HCEC 1CT (cell line): Measurements from ENCODE around the gene SLC27A3.
"Not testable (repeated sequence)": the region's sequence is repeated elsewhere in the genome, so short reads cannot be mapped to it uniquely, and the experiment has no call there.

Source experiments
- DNase-seq: peaks from one replicate; pipeline ENCODE4 v3.0.0-alpha.2; 2017

The SLC27A3 gene

DNA sequence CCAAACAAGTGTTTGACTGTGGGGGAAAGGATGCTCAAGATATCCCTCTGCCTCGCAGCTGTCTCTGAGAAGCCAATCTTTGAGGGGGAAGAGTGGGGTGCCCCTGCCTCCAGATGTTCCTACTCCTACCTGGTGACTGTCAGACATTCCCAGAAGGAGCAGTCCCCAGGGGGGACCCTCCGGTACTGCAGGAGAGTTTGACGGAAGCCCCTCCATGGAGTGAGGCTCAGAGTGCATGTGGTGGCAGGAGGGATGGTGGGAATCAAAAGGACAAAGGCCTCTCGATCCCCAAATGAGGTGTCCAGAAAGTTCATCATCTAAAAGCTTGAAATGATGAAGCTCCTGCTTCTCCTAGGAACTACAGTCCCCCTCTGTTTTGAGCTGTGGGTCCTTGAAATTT, 5.3 kb downstream of the SLC27A3 start:
- no peak for DNase-seq

DNA sequence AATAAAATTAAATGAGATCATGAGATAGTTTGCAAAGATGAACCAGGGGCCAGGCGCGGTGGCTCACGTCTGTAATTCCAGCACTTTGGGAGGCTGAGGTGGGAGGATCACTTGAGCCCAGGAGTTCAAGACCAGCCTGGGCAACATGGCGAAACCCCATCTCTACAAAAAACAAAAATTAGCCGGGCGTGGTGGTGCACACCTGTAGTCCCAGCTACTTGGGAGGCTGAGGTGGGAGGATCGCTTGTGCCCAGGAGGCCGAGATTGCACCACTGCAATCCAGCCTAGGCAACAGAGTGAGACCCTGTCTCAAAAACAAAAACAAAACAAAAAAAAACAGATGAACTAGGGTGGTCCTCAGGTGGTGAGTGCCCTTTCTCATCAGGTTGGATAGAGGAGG, 7.4 kb downstream of the SLC27A3 start:
- DNase-seq: not testable (repeated sequence)

- peak; percentile 90 for DNase-seq
These were observed 8.3 kb downstream of the SLC27A3 start for GRCh38 chr1:153783233-153784190.

DNA sequence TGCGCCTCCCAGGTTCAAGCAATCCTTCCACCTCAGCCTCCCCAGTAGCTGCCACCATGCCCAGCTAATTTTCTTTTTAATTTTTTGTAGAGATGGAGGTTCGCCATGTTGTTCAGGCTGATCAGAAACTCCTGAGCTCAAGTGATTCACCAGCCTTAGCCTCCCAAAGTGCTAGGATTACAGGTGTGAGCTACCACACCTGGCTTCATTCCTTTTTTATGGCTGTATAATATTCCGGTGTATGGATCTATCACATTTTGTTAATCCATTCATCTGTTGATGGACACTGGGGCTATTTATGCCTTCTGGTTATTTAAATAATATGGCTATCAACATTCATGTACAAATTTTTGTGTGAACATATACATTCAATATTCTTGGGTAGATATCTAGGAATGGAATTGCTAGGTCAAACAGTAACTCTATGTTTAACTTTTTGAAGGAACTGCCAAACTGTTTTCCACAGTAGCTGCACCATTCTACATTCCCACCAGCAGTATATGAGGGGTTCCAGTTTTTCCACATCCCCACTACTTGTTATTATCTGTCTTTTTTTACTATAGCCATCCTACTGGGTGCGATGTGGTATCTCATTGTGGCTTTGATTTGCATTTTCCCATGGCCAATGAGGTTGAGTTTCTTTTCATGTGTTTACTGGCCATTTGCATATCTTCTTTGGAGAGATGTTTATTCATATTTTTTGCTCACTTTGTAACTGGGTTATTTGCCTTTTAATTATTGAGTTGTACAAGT, 11.0 kb downstream of the SLC27A3 start:
- no peak for DNase-seq

- no peak for DNase-seq
These were observed 14.3 kb downstream of the SLC27A3 start for GRCh38 chr1:153789478-153790034.

DNA sequence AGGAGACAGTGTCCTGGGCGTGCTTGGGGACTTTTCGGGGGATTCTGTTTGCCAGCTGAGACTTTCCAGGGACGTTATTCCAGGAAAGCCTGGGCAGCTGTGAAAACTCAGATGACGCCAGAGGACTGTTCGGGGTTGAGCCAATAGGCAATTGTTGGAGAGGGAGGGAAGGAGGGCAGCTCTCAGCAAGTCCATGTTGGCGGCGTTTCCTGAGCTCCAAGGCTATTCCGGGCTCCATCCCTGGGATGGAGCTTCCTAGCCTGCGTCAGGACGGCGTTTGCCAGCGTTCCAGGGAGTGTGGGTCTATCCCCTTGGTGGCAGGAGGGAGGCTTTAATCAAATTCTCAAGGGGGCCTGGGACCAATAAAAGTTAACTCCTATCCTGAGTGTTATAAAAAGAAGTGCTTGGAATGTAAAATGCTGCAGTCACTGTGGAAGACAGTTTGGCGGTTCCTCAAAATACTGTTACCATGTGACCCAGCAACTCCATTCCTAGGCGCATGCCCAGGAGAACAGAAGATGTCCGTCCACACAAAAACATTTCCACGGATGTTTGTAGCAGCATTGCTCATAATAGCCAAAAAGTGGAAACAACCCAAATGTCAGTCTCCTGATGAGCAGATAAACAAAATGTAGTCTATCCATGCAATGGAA, 15.2 kb downstream of the SLC27A3 start:
- DNase-seq: peak; percentile 83

DNA sequence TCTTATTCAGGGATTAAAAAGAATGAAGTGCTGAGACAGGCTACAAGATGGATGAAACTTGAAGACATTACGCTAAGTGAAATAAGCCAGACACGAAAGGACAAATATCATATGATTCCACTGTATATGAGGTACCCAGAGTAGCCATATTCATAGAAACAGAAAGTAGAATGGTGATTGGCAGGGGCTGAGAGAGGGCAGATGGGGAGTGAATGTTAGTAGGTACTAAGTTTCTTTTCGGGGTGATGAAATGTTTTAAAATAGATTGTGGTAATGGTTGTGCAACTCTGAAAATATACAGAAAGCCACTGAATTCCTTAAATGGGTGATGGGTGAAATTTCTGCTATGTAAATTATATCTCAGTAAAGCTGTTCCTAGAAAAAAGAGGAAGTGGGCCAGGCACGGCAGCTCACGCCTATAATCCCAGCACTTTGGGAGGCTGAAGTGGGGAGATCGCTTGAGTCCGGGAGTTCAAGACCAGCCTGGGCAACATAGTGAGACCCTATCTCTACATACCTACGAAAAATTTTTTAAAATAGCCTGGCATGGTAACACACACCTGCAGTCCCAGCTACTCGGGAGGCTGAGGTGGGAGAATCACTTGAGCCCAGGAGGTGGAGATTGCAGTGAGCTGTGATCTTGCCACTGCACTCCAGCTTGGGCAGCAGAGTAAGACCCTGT, 15.9 kb downstream of the SLC27A3 start:
- peak; percentile 97 for DNase-seq

- DNase-seq: peak; percentile 68
These were observed 16.5 kb downstream of the SLC27A3 start for GRCh38 chr1:153791648-153792253.

GRCh38 chr1:153792631-153793041, 17.4 kb downstream of the SLC27A3 start:
- DNase-seq: no peak

GRCh38 chr1:153793261-153793972, 18.2 kb downstream of the SLC27A3 start:
- no peak for DNase-seq

- DNase-seq: no peak
These were observed 18.9 kb downstream of the SLC27A3 start for GRCh38 chr1:153793973-153794615.

- no peak for DNase-seq
These were observed 19.6 kb downstream of the SLC27A3 start for GRCh38 chr1:153794624-153795329.

- no peak for DNase-seq
These were observed 20.2 kb downstream of the SLC27A3 start for GRCh38 chr1:153795330-153795837.

DNA sequence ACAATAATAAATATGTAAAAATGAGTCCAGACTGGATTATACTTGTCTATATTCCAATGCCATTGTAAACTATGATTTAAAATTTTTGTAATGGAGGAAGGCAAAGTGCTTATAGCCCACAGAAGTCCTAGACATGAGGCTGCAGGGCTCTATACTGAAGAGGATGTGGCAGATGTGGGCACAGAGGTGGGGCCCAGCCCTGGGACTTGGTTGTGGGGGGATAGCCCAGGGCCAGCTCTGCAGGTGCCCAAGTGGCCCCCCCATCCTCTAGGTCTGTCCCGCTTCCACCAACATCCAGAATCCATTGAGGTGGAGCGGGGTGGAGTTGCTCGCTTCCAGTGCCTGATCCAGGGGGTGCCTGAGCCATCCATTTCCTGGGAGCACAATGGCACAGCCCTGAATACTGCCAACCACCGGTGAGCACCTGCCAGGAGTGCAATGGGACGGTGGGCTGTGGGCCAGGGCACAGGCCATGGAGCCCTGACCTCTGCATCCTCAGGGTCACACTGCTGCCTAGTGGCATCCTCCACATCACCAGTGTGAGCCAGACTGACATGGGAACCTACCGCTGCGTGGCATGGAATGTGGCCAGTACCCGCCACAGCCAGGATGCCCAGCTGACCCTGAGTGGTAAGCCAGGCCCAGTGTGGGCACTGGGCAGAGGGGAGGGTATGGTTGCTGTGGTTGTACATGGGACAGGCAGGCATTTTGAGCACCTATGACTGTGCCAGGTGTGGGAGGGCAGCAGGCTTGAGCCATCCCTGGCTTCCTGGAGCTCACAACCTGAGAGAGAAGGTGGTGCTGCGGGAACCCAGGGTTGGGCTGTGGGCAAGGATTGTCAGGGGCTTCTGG, 21.0 kb downstream of the SLC27A3 start:
- no peak for DNase-seq

GRCh38 chr1:153796786-153797659, 21.8 kb downstream of the SLC27A3 start:
- DNase-seq: peak; percentile 42

- no peak for DNase-seq
These were observed 23.2 kb downstream of the SLC27A3 start for GRCh38 chr1:153798468-153798780.

GRCh38 chr1:153799016-153799415, 23.8 kb downstream of the SLC27A3 start:
- DNase-seq: no peak
